ENCODE data around the gene PHTF2.
"Not testable (repeated sequence)": the region's sequence is repeated elsewhere in the genome, so short reads cannot be mapped to it uniquely, and the experiment has no call there.

The PHTF2 gene

GRCh38 chr7:77830649-77831355, 32.2 kb downstream of the PHTF2 start:
- H3K27ac ChIP-seq, result no peak overlapping the region
- TF ChIP-seq ZFX (IDR thresholded peaks at IDR 0.05), result no peak
- TF ChIP-seq, protein P1, sequence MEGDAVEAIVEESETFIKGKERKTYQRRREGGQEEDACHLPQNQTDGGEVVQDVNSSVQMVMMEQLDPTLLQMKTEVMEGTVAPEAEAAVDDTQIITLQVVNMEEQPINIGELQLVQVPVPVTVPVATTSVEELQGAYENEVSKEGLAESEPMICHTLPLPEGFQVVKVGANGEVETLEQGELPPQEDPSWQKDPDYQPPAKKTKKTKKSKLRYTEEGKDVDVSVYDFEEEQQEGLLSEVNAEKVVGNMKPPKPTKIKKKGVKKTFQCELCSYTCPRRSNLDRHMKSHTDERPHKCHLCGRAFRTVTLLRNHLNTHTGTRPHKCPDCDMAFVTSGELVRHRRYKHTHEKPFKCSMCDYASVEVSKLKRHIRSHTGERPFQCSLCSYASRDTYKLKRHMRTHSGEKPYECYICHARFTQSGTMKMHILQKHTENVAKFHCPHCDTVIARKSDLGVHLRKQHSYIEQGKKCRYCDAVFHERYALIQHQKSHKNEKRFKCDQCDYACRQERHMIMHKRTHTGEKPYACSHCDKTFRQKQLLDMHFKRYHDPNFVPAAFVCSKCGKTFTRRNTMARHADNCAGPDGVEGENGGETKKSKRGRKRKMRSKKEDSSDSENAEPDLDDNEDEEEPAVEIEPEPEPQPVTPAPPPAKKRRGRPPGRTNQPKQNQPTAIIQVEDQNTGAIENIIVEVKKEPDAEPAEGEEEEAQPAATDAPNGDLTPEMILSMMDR (conservative IDR thresholded peaks at IDR 0.05), result no peak

DNA sequence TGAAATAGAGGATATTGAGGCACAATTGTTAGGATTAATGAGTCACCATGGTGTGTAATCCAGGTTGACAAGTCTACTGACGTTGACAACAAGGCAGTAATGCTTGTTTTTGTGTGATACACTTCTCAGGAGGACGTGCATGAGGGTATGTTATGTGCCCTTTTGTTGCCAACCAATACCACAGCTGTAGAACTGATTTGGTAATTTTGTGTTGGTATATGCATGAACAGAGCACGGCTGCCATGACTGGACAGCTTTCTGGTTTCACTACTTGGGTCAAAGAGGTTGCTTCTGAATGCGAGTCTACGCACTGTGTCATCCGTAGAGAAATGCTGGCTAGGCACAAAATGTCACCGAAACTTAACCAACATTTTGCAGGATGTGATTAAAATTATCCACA, 32.9 kb downstream of the PHTF2 start:
- TF ChIP-seq, protein P1 (conservative IDR thresholded peaks at IDR 0.05), result no peak
- TF ChIP-seq ZFX (IDR thresholded peaks at IDR 0.05), result no peak
- H3K27ac ChIP-seq, result no peak overlapping the region

- no peak for TF ChIP-seq ZFX (IDR thresholded peaks at IDR 0.05)
- TF ChIP-seq, protein P1 (conservative IDR thresholded peaks at IDR 0.05), result no peak
- no peak overlapping the region for H3K27ac ChIP-seq
Observed at GRCh38 chr7:77831953-77832352, 33.4 kb downstream of the PHTF2 start.

DNA sequence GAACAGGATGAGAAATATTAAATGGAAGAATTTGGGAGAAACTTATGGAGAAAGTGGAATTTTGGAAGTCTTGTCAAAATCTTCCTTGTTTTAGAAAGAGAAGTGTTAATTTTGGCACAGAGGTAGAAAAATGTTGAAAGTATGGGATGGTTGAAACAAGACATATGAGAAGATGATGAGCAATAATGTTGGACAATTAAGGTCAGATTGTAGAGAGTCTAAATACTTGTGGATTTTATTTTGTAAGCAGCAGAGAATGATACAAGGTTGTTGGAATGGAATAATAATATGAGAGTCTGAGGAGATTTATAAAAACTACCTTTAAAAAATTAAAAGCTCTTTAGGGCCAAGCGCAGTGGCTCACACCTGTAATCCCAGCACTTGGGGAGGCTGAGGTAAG, 34.6 kb downstream of the PHTF2 start:
- H3K27ac ChIP-seq, result no peak overlapping the region
- TF ChIP-seq ZFX (IDR thresholded peaks at IDR 0.05), result no peak
- TF ChIP-seq, protein P1 (conservative IDR thresholded peaks at IDR 0.05), result no peak

- not testable (repeated sequence) for H3K27ac ChIP-seq
Observed at GRCh38 chr7:77836425-77836824, 37.9 kb downstream of the PHTF2 start.

- TF ChIP-seq, protein P1 (conservative IDR thresholded peaks at IDR 0.05), result no peak
- TF ChIP-seq ZFX (IDR thresholded peaks at IDR 0.05), result no peak
- H3K27ac ChIP-seq, result no peak overlapping the region
Observed at GRCh38 chr7:77837275-77837674, 38.7 kb downstream of the PHTF2 start.

DNA sequence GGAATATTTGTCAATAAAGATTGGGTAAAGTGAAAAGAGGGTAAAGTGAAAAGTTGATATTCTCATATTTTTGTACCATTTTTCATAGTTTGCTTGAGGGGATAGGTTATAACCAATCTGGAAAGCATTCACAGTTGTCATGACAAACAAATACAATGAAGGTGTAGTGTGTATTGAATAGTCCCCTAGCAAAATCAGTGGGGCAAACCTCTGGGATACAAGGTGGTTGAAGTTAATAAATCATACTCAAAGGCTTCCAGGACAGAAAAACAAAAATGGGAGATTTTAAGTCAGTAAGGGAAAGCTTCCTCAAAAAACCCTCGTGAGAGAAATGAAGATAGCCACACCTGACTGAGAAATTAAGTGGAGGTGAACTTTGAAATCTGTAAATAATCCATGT, 39.4 kb downstream of the PHTF2 start:
- TF ChIP-seq ZFX (IDR thresholded peaks at IDR 0.05), result no peak
- TF ChIP-seq, protein P1 (conservative IDR thresholded peaks at IDR 0.05), result no peak
- no peak overlapping the region for H3K27ac ChIP-seq

GRCh38 chr7:77838929-77839491, 40.4 kb downstream of the PHTF2 start:
- no peak overlapping the region for H3K27ac ChIP-seq
- TF ChIP-seq, protein P1 (conservative IDR thresholded peaks at IDR 0.05), result no peak
- no peak for TF ChIP-seq ZFX (IDR thresholded peaks at IDR 0.05)

Measured in C4-2B (cell line).